ENCODE data around the gene P2RX4.
"Not testable (repeated sequence)": the region's sequence is repeated elsewhere in the genome, so short reads cannot be mapped to it uniquely, and the experiment has no call there.

P2RX4 gene

DNA sequence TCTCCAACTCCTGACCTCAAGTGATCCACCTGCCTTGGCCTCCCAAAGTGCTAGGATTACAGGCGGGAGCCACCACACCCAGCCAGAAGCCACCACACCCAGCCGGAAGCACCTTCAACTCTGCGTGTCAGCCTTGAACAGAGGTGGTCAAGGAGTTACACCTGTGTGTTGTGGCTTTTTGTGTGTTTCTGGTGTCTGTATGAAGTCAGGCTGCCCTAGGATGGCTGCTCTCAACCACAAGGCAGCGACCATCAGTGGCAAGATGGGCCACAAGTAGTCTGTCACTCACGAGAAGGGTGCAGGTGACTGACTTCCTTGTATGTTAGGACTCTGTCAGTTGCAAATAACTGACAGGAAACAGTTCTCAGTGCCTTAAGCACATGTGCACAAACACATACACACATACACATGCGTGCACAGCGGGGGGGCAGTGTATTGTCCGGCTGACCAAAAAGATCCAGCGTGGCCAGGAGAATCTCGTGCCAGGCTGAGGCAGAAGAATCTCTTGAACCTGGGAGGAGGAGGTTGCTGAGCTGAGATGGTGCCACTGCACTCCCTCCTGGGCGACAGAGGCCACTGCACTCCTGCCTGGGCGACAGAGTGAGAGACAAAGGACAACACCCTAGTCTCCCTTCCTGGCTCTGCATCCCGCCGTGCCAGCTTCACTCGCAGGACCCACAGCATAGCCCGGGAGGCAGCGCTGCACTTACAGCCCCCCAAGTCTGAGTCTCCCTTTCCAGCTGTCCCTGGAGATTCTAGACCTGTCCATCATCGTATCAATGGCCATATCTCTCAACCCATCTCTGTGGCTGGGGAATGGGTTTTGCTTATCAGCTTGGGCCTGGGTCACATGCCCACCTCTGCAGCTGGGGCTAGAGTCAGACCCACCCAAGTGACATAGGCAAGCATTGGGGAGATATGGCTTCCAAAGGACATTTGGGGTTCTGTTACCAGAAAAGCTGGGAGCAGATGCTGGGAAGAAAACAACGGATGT is 13.7 kb downstream of the P2RX4 start:
- peak; percentile 52 to 56 for ATAC-seq

DNA sequence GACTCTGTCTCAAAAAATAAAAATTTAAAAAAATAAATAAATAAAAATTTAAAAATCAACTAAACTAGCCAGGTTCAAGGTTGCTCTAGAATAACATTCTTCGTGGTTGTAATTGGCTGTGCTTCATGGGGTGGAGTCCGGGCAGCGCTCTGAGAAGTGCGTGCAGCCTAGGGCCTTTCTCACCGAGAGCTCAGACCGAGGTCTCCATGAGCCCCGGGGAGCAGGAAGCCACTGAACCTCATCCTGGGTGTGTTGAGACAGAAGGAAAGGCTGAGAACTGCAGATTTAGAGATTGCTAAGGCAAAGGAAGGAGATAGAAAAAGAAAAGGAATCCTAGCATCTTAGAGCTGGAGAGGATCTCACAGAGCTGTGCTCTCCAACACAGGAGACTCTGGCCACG is 14.7 kb downstream of the P2RX4 start:
- peak in 1 of 2 donors; percentile 36 for ATAC-seq

- no peak for ATAC-seq
Measured at GRCh38 chr12:121226399-121226798, 16.5 kb downstream of the P2RX4 start.

DNA sequence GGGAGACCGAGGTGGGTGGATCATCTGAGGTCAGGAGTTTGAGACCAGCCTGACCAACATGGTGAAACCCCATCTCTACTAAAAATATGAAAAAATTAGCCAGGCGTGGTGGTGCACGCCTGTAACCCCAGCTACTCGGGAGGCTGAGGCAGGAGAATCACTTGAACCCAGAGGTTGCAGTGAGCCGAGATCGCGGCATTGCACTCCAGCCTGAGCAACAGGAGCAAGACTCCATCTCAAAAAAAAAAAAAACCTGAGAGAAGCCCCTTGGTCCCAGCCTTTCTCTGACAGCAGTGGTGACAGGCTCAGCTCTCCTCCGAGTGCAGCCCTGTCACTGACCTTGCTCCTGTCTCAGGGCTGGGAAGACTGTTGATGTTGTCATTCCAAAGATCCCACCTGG is 16.9 kb downstream of the P2RX4 start:
- ATAC-seq: not testable (repeated sequence)

DNA sequence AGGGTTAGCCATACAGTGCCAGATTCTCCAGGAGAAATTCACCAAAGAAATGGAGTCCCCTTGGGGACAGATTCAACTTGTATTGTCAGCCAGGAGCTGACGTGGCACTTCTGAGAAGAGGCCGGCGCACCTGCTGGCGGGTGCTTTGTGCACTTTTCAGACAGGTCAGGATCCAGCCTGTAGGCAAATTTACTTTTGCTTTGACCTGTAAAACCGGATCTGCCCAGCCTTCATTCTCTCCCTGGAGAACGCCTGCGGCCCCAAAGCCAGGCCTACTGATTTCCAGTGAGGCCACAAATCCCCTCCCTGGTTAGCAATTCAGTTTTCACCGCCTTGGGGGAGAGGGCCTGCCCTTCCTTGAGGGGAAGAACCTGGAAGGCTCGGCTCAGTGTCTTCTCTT is 17.4 kb downstream of the P2RX4 start:
- ATAC-seq: no peak

GRCh38 chr12:121228919-121229665 is 19.2 kb downstream of the P2RX4 start:
- no peak for ATAC-seq

DNA sequence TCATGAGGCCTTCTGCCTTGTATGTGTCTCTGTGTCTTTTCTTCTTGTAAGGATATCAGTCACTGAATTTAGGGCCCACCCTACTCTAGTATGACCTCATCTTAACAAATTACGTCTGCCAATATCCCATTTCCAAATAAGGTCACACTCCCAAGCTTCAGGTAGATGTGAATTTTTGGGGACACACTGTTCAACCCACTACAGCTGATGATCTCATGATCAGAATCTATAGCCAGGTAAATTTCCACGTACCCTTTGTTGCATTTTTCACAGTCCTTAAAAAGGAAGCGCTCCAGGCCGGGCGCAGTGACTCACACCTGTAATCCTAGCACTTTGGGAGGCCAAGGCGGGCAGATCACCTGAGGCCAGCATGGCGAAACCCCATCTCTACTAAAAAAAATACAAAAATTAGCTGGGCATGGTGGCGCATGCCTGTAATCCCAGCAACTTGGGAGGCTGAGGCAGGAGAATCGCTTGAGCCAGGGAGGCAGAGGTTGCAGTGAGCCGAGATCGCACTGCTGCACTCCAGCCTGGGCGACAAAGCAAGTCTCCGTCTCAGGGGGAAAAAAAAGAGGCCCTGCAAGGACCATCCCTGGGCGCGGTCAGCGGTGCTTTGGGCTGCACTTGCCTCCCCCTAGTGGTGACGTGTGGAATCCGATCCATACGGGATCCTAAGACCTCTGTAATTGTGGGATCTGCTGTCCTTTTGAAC is 20.1 kb downstream of the P2RX4 start:
- ATAC-seq: peak; percentile 65 to 70

GRCh38 chr12:121230538-121230907 is 20.6 kb downstream of the P2RX4 start:
- peak in 1 of 2 donors; percentile 9 for ATAC-seq

DNA sequence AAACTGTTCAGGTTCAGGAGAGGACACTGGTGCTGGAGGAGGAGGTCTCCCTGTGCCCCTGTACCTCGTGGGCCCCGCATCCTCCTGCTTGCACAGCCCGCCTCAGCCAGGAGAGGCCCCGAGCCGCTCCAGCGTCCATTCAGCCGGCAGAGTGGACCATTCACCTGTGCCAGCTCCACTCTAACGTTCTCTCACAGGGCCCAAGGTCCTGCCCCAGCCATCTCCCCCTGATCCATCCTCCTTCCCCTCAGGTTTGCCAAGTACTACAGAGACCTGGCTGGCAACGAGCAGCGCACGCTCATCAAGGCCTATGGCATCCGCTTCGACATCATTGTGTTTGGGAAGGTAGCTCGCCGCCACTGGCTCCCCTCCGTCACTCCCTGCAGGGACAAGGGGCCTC is 22.2 kb downstream of the P2RX4 start:
- ATAC-seq: no peak

DNA sequence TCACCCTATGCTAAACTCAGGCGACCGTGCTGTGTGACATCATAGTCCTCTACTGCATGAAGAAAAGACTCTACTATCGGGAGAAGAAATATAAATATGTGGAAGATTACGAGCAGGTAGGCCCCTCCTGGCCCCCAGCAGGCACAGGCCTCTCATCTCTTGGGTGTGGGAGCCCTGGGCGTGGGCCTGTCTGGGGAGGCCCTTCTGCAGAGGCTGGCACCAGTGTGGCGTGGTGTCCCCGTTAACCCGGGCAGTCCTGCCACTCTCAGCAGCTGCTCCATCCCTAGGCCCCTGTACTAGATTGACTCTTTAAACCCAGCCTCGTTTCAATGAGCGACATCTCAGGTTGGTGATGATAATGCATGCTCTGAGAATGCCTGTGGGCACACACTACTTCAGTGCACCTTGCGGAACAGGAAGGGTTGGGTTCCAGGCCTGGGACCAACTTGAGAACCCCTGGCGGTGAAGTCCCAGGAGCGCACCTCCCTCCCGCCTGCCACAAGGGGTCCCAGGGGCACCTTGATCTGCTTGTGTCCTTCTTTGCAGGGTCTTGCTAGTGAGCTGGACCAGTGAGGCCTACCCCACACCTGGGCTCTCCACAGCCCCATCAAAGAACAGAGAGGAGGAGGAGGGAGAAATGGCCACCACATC is 23.2 kb downstream of the P2RX4 start:
- ATAC-seq: no peak

DNA sequence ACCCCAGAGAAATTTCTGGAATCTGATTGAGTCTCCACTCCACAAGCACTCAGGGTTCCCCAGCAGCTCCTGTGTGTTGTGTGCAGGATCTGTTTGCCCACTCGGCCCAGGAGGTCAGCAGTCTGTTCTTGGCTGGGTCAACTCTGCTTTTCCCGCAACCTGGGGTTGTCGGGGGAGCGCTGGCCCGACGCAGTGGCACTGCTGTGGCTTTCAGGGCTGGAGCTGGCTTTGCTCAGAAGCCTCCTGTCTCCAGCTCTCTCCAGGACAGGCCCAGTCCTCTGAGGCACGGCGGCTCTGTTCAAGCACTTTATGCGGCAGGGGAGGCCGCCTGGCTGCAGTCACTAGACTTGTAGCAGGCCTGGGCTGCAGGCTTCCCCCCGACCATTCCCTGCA is 23.7 kb downstream of the P2RX4 start:
- no peak for ATAC-seq

DNA sequence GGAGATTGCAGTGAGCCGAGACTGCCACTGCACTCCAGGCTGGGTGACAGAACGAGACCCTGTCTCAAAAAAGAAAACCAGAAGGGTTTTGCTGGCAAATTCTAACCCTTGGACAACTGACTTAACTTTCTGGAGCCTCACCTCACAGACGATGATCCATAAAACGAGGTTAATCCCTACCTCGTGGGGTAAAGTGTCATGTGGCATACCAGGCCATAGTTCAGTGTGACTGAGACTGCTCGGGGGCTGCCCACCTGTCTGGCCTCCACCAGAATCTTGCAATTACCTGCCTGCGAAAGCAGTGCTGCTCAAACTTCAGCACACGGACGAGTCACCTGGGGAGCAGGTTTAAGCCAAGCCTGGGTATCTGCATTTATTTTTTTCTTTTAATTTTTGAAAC is 26.8 kb downstream of the P2RX4 start:
- ATAC-seq: no peak

DNA sequence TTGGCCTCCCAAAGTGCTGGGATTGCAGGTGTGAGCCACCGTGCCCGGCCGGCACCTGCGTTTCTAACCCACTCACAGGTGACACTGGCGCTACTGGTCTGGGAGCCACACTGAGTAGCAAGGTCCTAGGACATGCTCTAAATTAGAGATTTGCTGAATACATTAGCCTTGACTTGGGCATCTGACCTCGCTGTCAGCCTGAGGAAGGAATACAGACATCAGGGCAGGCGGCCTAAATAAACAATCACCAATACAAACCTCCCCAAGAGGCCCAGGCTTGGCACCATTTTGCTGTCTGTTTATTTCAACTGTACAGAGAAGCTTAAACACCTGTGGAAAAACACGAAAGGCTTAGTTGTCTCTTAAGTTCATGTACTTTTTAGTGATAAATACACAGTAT is 27.5 kb downstream of the P2RX4 start:
- ATAC-seq: no peak

GRCh38 chr12:121238086-121238485 is 28.2 kb downstream of the P2RX4 start:
- ATAC-seq: no peak

GRCh38 chr12:121238604-121239350 is 28.8 kb downstream of the P2RX4 start:
- ATAC-seq: no peak

- no peak for ATAC-seq
Measured at GRCh38 chr12:121239351-121240061, 29.6 kb downstream of the P2RX4 start.

DNA sequence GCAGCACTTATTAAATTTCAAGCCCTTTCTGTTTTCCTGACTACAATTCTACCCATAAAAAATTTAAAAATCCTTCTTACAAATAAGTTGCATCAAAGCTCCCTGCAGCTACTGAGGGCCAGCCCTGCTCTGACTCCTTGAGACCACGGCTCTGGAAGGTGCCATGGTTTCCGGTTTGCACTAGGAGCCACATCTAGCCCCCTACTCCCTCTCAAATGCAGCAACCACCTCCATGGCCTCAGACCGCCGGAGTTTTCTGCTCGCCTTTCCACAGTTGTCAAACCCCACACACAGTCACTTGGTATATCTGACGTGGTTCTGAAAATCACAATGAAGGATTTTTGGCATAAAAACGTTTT is 30.1 kb downstream of the P2RX4 start:
- ATAC-seq: no peak

DNA sequence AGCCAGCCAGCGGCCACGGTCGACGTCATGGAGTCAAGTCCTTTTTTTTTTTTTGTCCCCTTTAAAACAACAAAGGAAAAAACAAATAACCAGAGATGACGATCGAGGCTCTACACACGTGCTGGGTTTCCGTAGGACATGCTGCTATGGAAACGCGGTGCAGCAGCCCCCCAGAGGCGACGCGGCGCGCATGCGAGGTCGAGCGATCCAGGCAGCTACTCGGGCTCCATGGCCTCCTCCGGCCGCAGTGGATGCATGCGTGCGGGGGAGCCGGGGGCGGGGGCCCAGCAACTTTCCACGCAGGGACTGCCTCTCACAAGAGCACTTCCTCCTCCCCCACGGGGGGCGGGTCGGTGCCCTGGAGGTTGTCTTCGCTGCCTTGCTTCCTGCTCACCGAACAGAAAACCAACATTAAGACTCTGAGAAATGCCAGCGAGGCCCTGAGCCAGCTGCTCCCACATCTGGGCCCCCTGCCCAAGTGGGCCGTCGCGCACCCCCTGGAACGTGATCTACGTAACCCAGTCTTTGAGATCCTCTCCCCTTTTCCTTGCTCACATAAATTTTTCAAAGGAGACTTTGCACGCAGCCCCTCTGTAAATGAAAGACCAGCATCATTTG is 30.7 kb downstream of the P2RX4 start:
- ATAC-seq: peak; percentile 85 to 88

DNA sequence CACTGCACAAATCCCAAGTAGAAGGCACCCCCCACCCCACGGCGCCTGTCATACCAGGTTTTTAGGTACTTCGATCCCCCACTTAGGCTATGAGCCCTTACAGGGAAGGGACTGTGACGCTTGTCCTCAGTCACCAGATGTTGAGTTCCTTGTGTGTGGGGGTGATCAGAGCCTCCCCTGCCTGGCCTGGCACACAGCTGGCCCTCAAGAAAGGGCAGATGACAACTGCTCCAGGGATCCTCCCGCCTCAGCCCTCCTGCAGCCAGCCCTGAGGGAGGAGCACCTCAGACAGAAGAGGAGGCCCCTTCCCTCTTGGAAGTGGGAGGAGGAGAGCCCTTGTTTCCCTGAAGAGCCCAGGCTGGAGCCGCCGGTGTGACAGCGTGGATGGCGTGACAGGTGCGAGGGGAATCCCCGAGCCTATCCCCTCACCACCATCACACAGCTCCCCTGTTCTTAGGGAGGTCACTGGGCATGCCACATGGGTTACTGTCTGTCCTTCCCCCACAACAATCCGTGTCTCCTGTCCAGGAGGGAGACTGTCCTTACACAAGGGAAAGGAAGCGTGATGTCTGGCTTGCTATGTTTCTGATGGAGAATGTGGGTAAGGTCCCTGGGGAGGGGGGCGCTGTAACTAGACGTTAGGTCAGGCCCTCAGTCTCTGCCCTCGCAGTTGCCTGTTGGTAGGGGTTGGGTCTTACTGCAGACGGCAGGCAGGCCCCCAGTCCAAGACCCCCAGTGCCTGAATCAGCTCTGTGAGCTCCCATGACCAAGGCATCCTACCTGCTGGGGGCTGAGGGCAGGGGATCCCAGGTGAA is 31.4 kb downstream of the P2RX4 start:
- ATAC-seq: no peak

- ATAC-seq: no peak
Measured at GRCh38 chr12:121245031-121245430, 35.1 kb downstream of the P2RX4 start.

Measured in activated CD4-positive, CD25-positive, alpha-beta regulatory T cell treated with anti-CD3 and anti-CD28 coated beads, Interleukin-2, amount 50 U/mL, for 24 hours (primary cell).